A549 (cell line): ENCODE data around the gene TNFSF11.

Experiments used
- CTCF ChIP-seq: fragments of >200 bp; sonication (Bioruptor Twin); formaldehyde crosslinking; IDR thresholded peaks from 3 replicates; pipeline ENCODE4 v1.5.1; 2016
- EP300 ChIP-seq, 2 experiments: fragments of >200 bp; sonication (Bioruptor Twin); formaldehyde crosslinking; IDR thresholded peaks; 2 replicates in 1 of 2; 3 replicates in 1 of 2; pipeline ENCODE4 v1.6.1; 2016 to 2017
- RFX5 ChIP-seq: fragments of 450-650 bp; IDR thresholded peaks from 2 replicates; pipeline ENCODE4 v1.7.1; 2014; ENCODE audit warnings: antibody characterized with exemption, mild to moderate bottlenecking, moderate library complexity

GRCh38 chr13:42532561-42533335 is 41.2 kb upstream of the TNFSF11 start:
- TF ChIP-seq RFX5 (no peak), EP300 (IDR thresholded peaks at IDR 0.05) (no peak), CTCF (no peak)
